ENCODE data around the gene EDC4.

DNA sequence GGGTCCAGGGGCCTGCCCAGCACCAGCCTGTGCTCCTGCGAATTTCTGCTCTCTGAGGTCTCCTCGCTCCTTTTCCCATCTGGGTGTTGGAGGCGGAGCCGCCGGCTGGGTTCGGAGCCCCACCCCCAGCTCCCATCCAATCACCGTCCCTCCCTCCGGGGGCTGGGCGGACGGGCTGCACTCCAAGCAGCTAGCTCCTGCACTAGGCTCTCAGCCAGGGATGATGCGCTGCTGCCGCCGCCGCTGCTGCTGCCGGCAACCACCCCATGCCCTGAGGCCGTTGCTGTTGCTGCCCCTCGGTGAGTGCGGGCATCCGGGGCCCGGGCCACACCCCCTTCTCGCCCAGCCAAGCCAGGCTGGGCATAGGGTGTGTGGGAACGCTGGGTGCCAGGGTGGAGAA is 11.8 kb downstream of the EDC4 start, which contains the start of gene NRN1L:
- TF ChIP-seq, protein P1, sequence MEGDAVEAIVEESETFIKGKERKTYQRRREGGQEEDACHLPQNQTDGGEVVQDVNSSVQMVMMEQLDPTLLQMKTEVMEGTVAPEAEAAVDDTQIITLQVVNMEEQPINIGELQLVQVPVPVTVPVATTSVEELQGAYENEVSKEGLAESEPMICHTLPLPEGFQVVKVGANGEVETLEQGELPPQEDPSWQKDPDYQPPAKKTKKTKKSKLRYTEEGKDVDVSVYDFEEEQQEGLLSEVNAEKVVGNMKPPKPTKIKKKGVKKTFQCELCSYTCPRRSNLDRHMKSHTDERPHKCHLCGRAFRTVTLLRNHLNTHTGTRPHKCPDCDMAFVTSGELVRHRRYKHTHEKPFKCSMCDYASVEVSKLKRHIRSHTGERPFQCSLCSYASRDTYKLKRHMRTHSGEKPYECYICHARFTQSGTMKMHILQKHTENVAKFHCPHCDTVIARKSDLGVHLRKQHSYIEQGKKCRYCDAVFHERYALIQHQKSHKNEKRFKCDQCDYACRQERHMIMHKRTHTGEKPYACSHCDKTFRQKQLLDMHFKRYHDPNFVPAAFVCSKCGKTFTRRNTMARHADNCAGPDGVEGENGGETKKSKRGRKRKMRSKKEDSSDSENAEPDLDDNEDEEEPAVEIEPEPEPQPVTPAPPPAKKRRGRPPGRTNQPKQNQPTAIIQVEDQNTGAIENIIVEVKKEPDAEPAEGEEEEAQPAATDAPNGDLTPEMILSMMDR (IDR thresholded peaks at IDR 0.05) = no peak
- no peak for TF ChIP-seq POLR2A (IDR thresholded peaks at IDR 0.05)
